GM18526 (cell line): ENCODE results near the gene ARMH1.

Experiments
- POLR2A ChIP-seq: IDR thresholded peaks from 3 replicates; pipeline ENCODE4 v1.6.1; 2011; ENCODE audit not compliant: insufficient read length; ENCODE audit errors: extremely low read depth

ARMH1 gene

DNA sequence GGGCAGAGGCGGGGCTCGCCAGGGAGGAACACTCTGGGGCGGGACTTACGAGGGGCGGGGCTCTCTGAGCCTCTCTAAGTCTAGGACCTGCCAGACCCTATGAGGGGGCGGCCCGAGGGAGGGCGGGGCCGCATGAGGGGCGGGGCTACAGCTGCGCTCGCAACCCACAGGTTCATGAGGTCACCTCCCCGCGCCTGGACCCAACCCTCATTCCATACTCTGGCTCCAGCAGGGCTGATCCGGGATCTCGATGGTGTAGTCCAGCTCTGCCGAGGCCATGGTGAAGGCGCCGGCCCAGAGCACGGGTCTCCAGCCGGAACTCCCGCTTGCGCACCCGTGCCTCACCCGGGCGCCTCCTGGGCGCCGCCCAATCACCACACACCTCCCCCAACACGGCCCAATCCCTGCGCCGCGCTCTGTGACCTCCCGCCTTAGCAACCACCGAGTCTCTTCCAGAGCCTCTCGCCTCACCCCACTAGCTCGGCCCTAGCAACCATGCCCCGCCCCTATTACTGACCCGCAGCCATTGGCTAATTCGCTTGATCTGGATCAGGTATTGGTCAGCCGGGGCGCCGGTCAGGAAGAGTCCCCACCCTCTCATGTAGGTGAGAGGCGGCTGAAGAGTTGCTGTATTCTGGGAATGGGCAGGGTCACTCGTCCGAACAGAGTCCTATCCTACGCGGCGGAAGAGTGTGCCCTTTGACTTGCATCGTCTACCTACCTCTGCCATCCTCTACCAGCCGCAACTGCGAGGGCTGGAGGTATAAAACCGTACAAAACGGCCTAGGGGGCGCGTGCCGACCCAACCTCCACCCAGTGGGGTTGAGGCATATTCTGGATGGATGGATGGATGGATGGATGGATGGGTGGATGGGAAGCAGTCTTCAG is at the start of gene ARMH1, which contains the start of gene TMEM53:
ARMH1 (plus strand) TSS at position 602 of the 888 bp plus-strand sequence. CDS start 14,984 bp downstream, outside the sequence.
TMEM53 (minus strand) TSS at position 369 of the 888 bp plus-strand sequence; CDS start at position 279, 90 bp downstream.
- peak; percentile 38 for TF ChIP-seq POLR2A

DNA sequence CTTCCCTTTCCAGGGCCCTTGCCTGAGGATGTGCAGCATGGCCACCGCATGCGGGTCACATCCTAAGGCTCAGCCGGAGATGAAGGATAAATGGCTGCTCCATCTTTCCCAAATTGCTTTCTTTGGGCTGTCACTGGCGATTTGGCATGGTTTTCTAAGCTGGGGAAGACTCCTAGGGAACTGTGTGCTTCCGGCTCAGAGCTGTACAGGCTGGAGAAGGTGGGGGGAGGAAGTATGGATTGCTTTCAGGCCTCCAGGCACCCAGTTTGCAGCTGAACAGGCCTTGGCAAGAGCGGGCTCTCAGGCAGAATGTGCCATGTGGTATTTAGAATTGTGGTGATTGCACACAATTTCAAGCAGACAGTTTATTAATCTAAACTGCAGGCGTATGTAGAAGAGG is 49.2 kb upstream of the ARMH1 start:
- TF ChIP-seq POLR2A, result no peak

DNA sequence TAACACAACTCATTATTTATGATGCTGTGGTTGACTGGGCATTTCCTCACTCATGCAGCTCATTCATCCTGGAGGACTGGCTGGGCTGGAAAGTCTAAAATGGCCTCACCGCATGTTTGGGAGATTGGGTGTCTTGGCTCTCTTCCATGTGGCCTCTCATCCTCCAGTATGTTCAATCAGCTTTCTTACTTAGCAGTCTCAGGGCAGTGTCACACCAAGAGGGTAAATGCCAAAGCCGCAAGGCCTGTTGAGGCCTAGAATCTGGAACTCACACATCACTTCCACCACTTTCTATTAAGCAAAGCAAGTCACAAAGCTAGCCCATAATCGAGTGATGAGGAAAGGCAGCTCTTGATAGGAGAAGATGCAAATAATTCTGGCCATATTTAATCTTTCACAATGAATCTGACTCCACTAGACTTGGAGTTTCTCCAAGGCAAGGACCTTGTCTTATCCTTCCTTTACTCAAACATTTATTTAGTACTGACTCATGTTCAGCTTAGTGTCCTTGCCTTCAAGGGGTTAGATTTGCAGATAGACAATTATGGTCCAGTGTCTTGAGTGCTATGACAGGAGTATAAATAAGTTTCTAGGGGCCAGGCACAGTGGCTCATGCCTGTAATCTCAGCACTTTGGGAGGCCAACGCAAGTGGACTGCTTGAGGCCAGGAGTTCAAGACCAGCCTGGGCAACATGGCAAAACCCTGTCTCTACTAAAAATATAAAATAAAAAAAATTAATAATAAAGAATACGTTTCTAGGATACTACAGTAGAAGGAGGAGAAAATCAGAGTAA is 45.4 kb upstream of the ARMH1 start:
- TF ChIP-seq POLR2A, result no peak

DNA sequence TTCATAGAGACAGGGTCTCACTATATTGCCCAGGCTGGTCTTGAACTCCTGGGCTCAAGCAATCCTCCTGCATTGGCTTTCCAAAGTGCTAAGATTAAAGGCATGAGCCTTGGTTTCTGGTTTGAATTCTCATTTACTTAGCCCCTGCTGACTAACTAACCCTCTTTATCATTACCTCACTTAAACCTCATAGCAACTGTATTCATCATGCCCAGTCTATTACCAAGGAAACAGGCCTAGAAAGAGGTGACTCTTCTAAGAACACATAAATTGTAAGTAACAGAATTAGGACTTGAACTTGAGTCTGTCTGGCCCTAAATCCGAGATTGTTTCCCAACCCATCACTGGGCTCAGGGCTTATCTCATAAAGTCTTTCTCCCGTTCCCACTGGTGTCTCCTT is 44.4 kb upstream of the ARMH1 start:
- TF ChIP-seq POLR2A, result no peak

DNA sequence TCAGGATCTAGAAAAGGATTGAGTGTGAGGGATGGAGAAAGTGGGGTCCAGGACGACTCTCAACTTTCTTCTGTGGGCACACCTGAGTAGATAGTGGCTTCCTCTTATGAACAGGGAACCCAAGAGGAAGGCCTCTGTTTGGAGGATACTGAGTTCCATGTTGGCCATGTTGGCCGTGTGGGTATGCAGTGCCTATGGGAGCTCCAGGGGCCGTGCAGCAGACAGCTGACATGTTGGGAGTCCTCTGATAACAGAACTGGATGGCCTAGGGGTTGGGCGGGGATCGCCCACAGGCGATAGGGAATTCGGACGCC is 43.2 kb upstream of the ARMH1 start:
- no peak for TF ChIP-seq POLR2A

DNA sequence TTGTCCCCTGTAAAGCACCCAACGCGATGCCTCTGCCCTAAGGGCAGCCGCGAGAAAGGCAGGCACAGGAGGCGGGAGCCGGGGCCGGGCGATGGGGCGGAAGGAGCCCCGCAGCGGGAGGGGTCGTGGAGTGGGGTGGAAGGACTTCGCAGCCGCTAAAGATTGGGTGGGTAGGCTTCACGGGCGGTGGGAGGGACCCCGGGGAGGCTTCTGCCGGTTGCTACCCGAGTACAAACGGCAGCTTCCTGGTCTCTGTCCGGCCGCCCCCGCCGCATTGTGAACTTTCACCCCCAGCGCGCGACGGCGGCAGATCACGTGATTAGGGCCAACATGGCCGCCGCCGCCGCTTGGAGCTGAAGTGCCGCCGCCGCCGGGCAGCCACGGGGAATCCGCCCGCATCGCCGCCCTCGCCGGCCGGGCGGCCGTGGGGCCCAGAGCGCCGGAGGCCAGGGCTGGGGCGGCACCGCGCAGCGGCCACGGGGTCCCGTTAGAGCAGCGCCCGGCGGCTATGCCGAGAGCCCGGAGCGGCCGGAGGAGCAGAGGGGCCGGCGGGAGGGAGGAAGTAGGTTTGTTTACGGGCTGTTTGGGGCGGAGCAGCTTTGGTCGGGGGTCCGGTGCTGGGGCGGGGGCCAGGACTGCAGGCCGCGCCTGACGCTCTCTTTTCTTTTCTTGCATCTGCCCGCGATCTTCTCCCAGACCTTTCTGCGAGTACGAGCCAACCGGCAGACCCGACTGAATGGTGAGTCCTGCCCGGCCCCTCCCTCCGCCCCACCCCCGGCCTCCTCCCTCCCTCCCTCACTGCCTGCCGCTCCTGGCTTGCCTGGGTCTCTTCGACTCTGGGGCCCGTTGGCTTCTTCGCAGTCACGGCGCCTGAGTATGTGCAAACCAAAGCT is 42.6 kb upstream of the ARMH1 start:
- TF ChIP-seq POLR2A, result peak; percentile 77

DNA sequence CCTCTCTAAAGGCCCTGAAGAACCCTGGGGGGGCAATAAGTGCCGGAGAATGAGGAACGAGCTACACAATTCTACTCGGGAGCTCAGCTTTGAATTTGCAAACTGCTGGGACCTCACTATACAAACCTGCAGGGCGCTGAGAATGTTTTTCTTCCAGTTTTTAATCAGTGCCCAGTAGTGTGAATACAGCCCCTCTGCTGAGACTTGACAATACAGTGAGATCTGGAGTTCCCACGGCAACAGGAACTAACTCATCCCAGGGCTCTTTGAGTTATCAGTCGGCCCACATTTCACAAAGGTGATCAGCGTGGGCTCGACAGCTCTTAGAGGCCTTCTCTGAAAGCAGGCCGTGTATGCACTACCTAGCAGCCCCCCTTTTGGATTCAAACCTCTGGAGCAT is 41.9 kb upstream of the ARMH1 start:
- no peak for TF ChIP-seq POLR2A

DNA sequence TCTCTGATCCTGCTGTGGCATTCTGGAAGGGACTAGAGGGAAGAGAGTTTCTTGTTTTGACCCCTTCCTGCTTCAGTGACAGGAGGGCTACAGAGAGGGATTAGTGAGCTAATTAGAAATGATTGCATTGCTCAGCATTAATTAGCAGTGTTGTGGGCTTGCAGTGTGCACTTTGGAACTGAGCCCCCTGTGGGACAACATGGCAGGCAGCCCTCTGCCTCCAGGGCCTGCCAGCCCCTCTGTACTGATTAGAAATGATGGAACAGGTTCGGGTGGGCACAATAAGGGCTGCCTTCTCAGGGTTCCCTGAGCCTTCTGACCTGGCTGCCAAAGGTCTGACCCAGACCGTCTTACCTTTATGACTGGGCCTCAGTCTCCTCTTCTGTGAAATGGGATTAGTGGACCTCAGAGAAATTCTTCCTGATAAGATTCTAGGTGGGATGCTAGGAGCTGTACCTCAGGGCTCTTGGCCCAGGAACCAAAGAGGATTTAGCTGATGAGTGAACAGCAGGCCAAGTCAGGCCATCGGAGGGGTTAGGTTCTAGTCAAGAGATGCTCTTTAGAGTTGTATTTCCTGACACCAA is 39.8 kb upstream of the ARMH1 start:
- no peak for TF ChIP-seq POLR2A

DNA sequence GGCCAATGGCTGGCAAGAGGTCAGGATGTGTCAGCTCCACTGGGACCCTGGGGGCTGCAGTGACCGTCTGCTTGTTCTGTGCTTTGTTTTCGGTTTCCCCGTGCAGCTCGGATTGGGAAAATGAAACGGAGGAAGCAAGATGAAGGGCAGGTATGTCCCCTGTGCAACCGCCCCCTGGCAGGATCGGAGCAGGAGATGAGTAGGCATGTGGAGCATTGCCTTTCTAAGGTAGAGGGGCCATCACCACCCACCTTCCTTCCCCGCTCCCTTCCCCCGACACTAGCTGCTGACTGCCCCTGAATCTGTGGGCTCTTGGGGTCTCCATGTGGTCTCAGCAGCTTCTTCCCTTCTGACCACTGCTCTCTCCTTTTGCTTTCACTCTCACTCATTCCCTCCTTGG is 39.1 kb upstream of the ARMH1 start:
- TF ChIP-seq POLR2A, result no peak

DNA sequence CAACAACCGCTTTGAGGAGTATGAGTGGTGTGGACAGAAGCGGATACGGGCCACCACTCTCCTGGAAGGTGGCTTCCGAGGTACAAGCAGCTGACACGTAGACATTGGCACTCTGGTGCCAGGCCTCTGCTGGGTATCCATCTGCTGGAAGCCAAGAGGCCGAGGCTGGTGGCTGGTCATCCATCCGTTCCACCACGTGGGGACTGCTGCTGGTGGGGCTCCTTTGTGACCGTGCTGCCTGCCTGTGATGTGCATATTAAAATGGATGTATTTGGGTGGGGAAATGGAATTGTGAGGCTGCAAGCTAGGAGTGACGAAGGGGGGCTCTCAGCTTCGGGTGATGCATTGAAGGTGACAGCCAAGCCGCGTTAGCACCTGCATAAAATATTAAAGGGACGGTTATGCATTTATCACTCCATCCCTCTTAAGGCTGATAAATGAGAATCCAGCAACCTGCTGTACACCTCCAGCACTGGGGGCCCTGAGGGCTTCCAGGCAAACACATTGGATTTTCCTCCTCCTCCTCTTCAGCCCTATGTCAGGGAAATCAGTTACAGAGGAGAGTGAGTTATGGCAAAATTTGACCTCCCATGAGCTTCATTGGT is 38.3 kb upstream of the ARMH1 start:
- no peak for TF ChIP-seq POLR2A

DNA sequence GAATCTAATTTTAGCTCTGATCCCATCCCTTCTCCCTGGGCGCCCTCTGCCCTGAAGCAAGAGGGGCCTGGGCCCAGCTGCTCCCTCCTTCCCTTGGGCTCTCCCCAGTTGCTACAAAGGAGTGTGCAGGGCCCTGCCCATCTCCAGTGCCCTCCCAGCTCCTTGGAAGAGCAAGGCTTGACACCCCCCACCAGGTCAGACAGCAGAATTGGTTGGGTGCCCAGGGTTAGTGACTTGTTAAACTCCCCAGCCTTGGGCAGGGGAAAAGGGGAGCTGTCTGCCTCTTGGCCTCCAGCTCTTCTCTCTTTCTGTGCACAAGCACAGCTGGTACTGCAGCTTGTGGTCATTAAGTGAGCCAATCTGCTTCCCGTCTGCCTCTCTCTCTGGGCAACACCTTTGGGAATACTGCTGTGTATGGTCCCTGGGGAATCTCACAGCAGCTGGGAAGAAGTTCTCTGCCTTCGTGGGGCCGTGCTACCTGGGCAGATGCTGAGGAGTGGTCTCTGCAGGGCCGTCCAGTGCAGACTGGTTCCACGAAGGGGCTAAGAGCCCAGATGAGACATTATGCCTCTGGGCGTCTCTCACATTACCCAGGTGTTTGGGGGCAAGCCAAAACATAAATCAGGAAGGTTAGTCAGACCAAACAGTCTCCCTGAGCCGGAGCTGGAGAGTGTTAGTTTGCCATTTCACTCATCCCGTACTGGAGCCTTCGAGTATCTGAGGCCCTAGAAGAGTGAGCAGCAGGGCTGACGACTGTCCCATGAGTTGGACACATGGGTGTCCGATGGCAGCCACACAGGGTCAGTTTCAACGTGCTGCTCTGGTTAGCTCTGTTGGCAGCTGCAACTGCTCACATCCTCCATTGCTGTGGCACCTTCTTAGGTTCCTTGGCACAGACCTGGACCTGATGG is 37.6 kb upstream of the ARMH1 start:
- TF ChIP-seq POLR2A, result no peak

DNA sequence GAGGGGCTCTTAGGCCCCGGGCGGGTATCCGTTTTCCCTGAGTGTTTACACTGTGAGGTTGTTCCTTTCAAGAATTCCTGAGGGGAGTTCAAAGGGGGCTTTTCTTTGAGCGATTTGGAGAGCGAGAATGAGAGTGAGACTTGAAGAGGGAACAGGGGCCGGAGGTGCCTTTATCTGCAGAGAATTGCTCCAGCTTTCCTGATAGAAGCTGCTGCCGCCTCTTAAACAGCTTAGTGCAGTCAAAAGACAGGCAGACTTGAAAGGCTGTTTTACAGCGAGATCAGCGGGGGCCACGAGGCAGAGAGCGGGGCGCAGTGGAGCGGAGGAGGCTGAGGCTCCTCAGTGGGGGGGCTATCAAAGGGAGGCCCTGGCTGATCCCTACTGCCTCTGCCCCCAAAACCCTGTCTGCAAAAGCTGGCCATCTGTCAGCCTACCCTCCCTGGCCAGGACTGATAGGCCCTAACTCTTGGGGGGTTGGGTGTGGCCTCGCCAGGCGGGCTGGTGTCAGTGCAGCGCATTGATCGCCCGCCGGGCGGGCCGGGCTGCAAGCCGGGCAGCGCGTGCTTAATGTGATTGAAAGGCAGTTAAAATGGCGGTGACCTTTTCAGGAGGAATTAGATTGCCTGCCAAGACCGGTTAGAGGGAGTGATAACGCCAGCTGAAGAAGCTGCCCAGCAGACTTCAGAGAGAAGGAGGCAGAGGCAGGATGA is 36.7 kb upstream of the ARMH1 start:
- TF ChIP-seq POLR2A, result no peak

DNA sequence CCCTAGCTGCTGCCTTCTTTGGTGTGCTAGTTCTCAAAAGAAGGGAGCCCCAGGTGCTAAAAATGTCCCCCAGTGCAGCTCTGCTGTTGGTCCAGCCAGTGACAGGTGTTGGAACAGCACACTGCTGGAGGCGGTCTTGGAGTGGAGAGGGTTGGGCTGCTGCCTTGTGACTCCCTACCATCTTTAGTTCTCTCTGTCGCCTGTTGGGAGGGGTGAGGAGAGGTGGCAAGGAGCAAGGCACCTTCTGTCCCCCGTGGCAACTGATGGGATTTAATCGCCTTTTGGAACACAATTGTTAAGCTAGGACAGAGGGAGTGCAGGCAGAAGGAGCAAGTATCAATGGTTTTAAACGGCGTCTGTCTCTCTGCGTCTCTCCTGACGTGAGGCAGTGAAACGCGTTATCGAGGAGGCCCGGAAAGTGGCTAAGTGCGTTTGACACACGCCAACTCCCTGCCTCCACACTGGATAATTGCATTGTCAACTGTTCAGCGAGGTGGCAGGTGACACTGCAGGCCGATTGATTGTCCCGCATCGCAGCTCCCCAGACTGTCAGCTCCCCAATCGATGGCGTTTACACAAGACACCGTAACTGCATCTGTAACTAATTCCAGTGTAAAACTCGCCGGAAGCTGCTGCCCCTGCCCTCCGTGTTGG is 34.2 kb upstream of the ARMH1 start:
- TF ChIP-seq POLR2A, result no peak
